Loucy (cell line): Measurements from ENCODE around the gene TMEM132E.

Experiments
- EZH2phosphoT487 ChIP-seq: fragments of 200-600 bp; IDR thresholded peaks from 2 replicates; pipeline ENCODE4 v1.6.1; 2018; ENCODE audit warnings: antibody characterized with exemption, mild to moderate bottlenecking, moderate library complexity, borderline replicate concordance
- TF ChIP-seq, protein P1 (sequence below): fragments of 200-600 bp; sonication (generic); conservative IDR thresholded peaks from 2 replicates; pipeline ENCODE4 v1.5.1; 2014; ENCODE audit warnings: mild to moderate bottlenecking, antibody characterized with exemption, low read length

DNA sequence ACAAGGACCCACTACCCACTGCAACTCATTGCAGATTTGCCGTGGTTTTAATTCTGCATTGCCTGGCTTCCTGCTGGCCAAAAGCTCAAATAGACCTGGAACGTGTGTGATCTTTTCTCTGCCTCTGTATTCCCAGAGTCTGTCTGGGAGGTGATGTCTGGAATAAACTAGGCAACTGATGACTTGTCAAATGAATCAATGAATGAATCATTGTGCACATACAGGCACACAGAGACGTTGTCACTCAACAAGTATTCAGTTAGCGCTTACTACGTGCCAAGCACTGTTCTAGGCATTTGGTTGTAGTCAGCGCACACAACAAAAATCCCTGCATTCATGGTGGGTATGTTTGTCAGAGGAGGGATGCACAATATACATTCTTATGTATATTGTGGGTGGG lies 8.9 kb downstream of the TMEM132E start:
- TF ChIP-seq, protein P1, sequence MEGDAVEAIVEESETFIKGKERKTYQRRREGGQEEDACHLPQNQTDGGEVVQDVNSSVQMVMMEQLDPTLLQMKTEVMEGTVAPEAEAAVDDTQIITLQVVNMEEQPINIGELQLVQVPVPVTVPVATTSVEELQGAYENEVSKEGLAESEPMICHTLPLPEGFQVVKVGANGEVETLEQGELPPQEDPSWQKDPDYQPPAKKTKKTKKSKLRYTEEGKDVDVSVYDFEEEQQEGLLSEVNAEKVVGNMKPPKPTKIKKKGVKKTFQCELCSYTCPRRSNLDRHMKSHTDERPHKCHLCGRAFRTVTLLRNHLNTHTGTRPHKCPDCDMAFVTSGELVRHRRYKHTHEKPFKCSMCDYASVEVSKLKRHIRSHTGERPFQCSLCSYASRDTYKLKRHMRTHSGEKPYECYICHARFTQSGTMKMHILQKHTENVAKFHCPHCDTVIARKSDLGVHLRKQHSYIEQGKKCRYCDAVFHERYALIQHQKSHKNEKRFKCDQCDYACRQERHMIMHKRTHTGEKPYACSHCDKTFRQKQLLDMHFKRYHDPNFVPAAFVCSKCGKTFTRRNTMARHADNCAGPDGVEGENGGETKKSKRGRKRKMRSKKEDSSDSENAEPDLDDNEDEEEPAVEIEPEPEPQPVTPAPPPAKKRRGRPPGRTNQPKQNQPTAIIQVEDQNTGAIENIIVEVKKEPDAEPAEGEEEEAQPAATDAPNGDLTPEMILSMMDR, result no peak
- no peak for TF ChIP-seq EZH2phosphoT487
